ENCODE measurements around the gene ZNF526. TPM values are rescaled to one million over a fixed set of nuclear protein-coding genes. Genes with fewer than 3 reads are reported as not detected.

ZNF526 gene, protein sequence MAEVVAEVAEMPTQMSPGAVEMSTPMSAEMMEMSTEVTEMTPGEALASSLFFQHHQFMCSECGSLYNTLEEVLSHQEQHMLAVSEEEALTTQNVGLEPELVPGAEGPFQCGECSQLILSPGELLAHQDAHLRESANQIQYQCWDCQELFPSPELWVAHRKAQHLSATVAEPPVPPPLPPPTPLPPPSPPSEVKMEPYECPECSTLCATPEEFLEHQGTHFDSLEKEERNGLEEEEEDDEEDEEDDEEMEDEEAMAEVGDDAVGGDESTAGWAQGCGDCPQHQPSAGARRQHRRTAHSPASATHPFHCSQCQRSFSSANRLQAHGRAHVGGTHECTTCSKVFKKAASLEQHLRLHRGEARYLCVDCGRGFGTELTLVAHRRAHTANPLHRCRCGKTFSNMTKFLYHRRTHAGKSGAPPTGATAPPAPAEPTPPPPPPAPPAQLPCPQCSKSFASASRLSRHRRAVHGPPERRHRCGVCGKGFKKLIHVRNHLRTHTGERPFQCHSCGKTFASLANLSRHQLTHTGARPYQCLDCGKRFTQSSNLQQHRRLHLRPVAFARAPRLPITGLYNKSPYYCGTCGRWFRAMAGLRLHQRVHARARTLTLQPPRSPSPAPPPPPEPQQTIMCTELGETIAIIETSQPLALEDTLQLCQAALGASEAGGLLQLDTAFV
- total RNA-seq (2021; ENCODE audit: unreplicated experiment) (13.1 TPM), Bru-seq, nascent RNA (percentile 75 among the genes with signal in this experiment), BruChase-seq, experiment 1, labeled RNA remaining after a 6-hour chase (percentile 65 among the genes with signal in this experiment), BruChase-seq, experiment 2, labeled RNA remaining after a 2-hour chase (percentile 78 among the genes with signal in this experiment)
- 7.1 TPM in 2 replicates for polyA plus RNA-seq (2012)
- long read RNA-seq, full-length matches to known transcripts = 11 of 18 reads
- long read RNA-seq, partial matches to known transcripts = 0 of 18 reads
- long read RNA-seq, other reads (novel, unspliced or antisense) = 7 of 18 reads

DNA sequence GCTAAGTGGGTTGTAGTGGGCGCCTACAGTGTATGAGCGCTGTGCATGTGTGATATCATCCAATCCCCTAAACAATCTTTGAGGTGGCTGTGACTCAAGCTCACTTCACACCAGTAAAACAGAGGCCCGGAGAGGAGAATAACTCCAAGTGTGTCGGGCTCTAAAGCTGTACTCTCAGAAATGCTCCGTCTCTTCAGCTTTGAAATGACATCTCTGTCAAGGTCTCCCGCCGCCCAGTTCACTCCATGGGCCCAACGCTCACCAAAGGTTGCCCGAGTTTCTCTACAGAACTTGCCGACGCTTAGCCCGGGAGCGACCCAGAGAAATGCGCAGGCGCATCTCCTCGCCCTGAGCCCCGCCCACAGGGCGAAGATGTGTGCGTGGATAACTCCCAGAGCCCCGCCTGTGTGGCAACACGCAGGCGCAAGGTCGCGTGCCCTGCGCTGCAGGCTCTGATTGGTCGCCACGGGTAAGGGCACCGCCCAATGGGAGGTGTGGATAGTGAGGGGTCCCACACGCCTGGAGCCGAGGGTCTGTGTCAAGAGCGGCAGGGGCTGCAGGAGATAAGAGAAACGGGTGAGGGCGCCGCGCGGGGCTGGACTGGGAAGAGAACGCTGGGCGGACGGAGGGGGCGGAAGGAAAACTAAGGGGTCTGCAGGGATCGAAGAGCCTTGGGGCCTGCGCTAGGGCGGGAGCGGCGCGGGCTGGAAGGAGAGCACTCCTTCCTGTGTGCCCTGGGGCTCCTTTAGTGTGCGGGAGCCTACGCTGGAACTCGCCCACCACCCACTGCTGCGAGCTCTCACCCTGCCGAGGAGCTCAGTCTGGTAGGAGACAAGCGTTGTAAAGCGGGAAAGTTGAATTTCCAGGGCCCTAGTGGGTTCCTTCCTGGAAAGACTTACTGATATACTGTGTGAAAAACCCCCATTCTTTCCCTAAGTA, at the start of gene ZNF526:
Gene ZNF526, plus strand, starts transcription at position 501 of the 939 bp plus-strand sequence. CDS start 4,092 bp downstream, outside the sequence.
- DNase-seq (ENCODE audit: low read depth, low spot score) = peak; percentile 93
- Histone ChIP-seq H3K79me2 (ENCODE audit: insufficient read depth, low read length) (peaks cover 67% of the 10 kb centered on the region), H4K20me1 (ENCODE audit: insufficient read depth) (no peaks in the 10 kb centered on the region), H3K27me3 (ENCODE audit: insufficient read depth, low read length) (no peaks in the 10 kb centered on the region), H2AFZ (ENCODE audit: low read depth, low read length, poor library complexity, severe bottlenecking) (no peak within 1 kb of the TSS), H3K9me2 (ENCODE audit: insufficient read depth) (no peaks in the 10 kb centered on the region), H3K27ac (ENCODE audit: low read depth, low read length) (peak within 1 kb of the TSS; percentile 91), H3K4me3 (replicated peaks in 1 of 2; ENCODE audit: low read depth in 1 of 2, low read length in 2 of 2) (peak within 1 kb of the TSS; percentile 81 to 98), H3K9ac (ENCODE audit: low read length) (peak within 1 kb of the TSS; percentile 81), H3K4me2 (ENCODE audit: low read length) (peak within 1 kb of the TSS; percentile 90), H3K4me1 (ENCODE audit: control insufficient read depth in 1 of 2, insufficient read depth in 2 of 2, low read length in 2 of 2) (peaks cover 17 to 38% of the 10 kb centered on the region in 2 experiments), H3K9me3 (ENCODE audit: control insufficient read depth in 1 of 2, insufficient read depth in 1 of 2, low read depth in 1 of 2, low read length in 2 of 2) (no peaks in the 10 kb centered on the region), H3K36me3 (ENCODE audit: control insufficient read depth in 1 of 2, insufficient read depth in 2 of 2, low read length in 2 of 2) (peaks cover 1 to 14% of the 10 kb centered on the region in 2 experiments)
- ATAC-seq = peak; percentile 84
- intact Hi-C loops (cut with micrococcal nuclease) = no loop called here
- ChIA-PET RAD21 (ENCODE audit: low non-redundant PET in 1 of 2, low total read pairs in 2 of 2, uncharacterized antibody in 2 of 2, unreplicated experiment in 2 of 2) (no interaction called here), CTCF (no interaction called here), POLR2A (interaction anchor here (2.4 kb wide), 1 partner anchor 23 kb away, joined by 11 read pairs; the partner anchor contains the start of gene GSK3A)
- TSS peak; percentile 90 for BruUV-seq (replicated peaks)
- TF ChIP-seq TCF7L2 (IDR thresholded peaks at IDR 0.05; ENCODE audit: borderline replicate concordance, extremely low read depth, insufficient read depth, insufficient read length) = peak; percentile 80
- TF ChIP-seq POLR2A (IDR thresholded peaks at IDR 0.05; ENCODE audit: borderline replicate concordance, extremely low read depth, insufficient read depth, insufficient read length) = peak; percentile 64
- peak; percentile 85 for TF ChIP-seq POLR2AphosphoS5 (IDR thresholded peaks at IDR 0.05; ENCODE audit: low read depth, low read length)
- TF ChIP-seq, protein P1, sequence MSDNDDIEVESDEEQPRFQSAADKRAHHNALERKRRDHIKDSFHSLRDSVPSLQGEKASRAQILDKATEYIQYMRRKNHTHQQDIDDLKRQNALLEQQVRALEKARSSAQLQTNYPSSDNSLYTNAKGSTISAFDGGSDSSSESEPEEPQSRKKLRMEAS (IDR thresholded peaks at IDR 0.05) = peak; percentile 76
- peak; percentile 68; the same call in 1 of the 2 replicates for TF ChIP-seq ZFX (IDR thresholded peaks at IDR 0.05)
- no peak for TF ChIP-seq JUND (IDR thresholded peaks at IDR 0.05)
- no peak for TF ChIP-seq SRF (IDR thresholded peaks at IDR 0.05; ENCODE audit: low read depth)
- TF ChIP-seq, protein P2, sequence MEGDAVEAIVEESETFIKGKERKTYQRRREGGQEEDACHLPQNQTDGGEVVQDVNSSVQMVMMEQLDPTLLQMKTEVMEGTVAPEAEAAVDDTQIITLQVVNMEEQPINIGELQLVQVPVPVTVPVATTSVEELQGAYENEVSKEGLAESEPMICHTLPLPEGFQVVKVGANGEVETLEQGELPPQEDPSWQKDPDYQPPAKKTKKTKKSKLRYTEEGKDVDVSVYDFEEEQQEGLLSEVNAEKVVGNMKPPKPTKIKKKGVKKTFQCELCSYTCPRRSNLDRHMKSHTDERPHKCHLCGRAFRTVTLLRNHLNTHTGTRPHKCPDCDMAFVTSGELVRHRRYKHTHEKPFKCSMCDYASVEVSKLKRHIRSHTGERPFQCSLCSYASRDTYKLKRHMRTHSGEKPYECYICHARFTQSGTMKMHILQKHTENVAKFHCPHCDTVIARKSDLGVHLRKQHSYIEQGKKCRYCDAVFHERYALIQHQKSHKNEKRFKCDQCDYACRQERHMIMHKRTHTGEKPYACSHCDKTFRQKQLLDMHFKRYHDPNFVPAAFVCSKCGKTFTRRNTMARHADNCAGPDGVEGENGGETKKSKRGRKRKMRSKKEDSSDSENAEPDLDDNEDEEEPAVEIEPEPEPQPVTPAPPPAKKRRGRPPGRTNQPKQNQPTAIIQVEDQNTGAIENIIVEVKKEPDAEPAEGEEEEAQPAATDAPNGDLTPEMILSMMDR (IDR thresholded peaks at IDR 0.05 in 2 of 3, conservative IDR thresholded peaks at IDR 0.05 in 1 of 3; ENCODE audit: borderline replicate concordance in 1 of 3, insufficient read depth in 1 of 3, low read depth in 2 of 3, low read length in 2 of 3) = no peak
- TF ChIP-seq SP1 (IDR thresholded peaks at IDR 0.05; ENCODE audit: low read depth) = peak; percentile 96
